Duodenal mucosa (tissue), 2 donors: Measurements from ENCODE around the gene CAPS.
"Not testable (repeated sequence)": the region's sequence is repeated elsewhere in the genome, so short reads cannot be mapped to it uniquely, and the experiment has no call there.

Experiments
- H3K27ac ChIP-seq: one replicate; pipeline ENCODE4 v1.7.0; 2013; ENCODE audit warnings: low read depth, low read length
- H3K27me3 ChIP-seq, 2 donors: one replicate each; pipeline ENCODE4 v1.7.0; 2013; ENCODE audit warnings: low read length in 2 of 2, control low read depth in 1 of 2; ENCODE audit not compliant: insufficient read depth in 2 of 2, control insufficient read depth in 1 of 2
- H3K36me3 ChIP-seq, 2 donors: one replicate each; pipeline ENCODE4 v1.7.0; 2013; ENCODE audit warnings: low read length in 2 of 2, control low read depth in 1 of 2; ENCODE audit not compliant: insufficient read depth in 2 of 2, control insufficient read depth in 1 of 2
- H3K4me1 ChIP-seq, 2 donors: one replicate each; pipeline ENCODE4 v1.7.0; 2013; ENCODE audit warnings: low read length in 2 of 2, control low read depth in 1 of 2; ENCODE audit not compliant: insufficient read depth in 2 of 2, control insufficient read depth in 1 of 2
- H3K4me3 ChIP-seq, 2 donors: one replicate each; pipeline ENCODE4 v1.7.0; 2013; ENCODE audit warnings: low read length in 2 of 2, low read depth in 1 of 2
- H3K9ac ChIP-seq, 2 donors: one replicate each; pipeline ENCODE4 v1.7.0; 2013; ENCODE audit warnings: low read length in 2 of 2, low read depth in 1 of 2
- H3K9me3 ChIP-seq, 2 donors: one replicate each; pipeline ENCODE4 v1.7.0; 2013; ENCODE audit warnings: low read length in 2 of 2, control low read depth in 1 of 2; ENCODE audit not compliant: control insufficient read depth in 1 of 2

CAPS gene

GRCh38 chr19:5960005-5961001, 46.2 kb downstream of the CAPS start:
- H3K9me3 ChIP-seq: no peaks in the 10 kb centered on the region
- no peaks in the 10 kb centered on the region for H3K27me3 ChIP-seq
- no peak overlapping the region for H3K9ac ChIP-seq
- no peak overlapping the region for H3K27ac ChIP-seq
- no peak overlapping the region for H3K4me3 ChIP-seq
- H3K36me3 ChIP-seq: peaks cover 0 to 5% of the 10 kb centered on the region in 2 donors
- H3K4me1 ChIP-seq: peaks cover 32 to 62% of the 10 kb centered on the region in 2 donors

- H3K27me3 ChIP-seq, H3K9me3 ChIP-seq: not testable (repeated sequence)
- H3K27ac ChIP-seq: peak overlapping the region; percentile 51
- H3K9ac ChIP-seq: peak overlapping the region; percentile 41 to 45
- peaks cover 0 to 11% of the 10 kb centered on the region in 2 donors for H3K36me3 ChIP-seq
- peak overlapping the region; percentile 19 to 33 for H3K4me3 ChIP-seq
- H3K4me1 ChIP-seq: peaks cover 40 to 64% of the 10 kb centered on the region in 2 donors
These were observed 47.6 kb downstream of the CAPS start for GRCh38 chr19:5961641-5961968.

- Histone ChIP-seq H3K9ac (peak overlapping the region; percentile 41 to 45), H3K4me1 (peaks cover 43 to 59% of the 10 kb centered on the region in 2 donors), H3K36me3 (peaks cover 0 to 11% of the 10 kb centered on the region in 2 donors), H3K27ac (peak overlapping the region; percentile 51), H3K9me3 (no peaks in the 10 kb centered on the region), H3K4me3 (peak overlapping the region; percentile 19 to 33), H3K27me3 (no peaks in the 10 kb centered on the region)
These were observed 48.2 kb downstream of the CAPS start for GRCh38 chr19:5961969-5962945.

- H3K9me3 ChIP-seq, H3K36me3 ChIP-seq, H3K27me3 ChIP-seq, H3K27ac ChIP-seq, H3K4me3 ChIP-seq, H3K9ac ChIP-seq: not testable (repeated sequence)
- H3K4me1 ChIP-seq: peaks cover 42 to 62% of the 10 kb centered on the region in 2 donors
These were observed 49.2 kb downstream of the CAPS start for GRCh38 chr19:5963259-5963658.

GRCh38 chr19:5963855-5964254, 49.8 kb downstream of the CAPS start:
- H3K36me3 ChIP-seq: peaks cover 0 to 8% of the 10 kb centered on the region in 2 donors
- peaks cover 48 to 62% of the 10 kb centered on the region in 2 donors for H3K4me1 ChIP-seq
- H3K9ac ChIP-seq: no peak overlapping the region
- H3K27ac ChIP-seq: no peak overlapping the region
- H3K9me3 ChIP-seq: no peaks in the 10 kb centered on the region
- no peaks in the 10 kb centered on the region for H3K27me3 ChIP-seq
- H3K4me3 ChIP-seq: no peak overlapping the region

- H3K27me3 ChIP-seq: no peaks in the 10 kb centered on the region
- peaks cover 0 to 8% of the 10 kb centered on the region in 2 donors for H3K36me3 ChIP-seq
- H3K9ac ChIP-seq: no peak overlapping the region
- H3K4me3 ChIP-seq: no peak overlapping the region
- no peak overlapping the region for H3K27ac ChIP-seq
- H3K4me1 ChIP-seq: peaks cover 59 to 62% of the 10 kb centered on the region in 2 donors
- H3K9me3 ChIP-seq: no peaks in the 10 kb centered on the region
These were observed 50.9 kb downstream of the CAPS start for GRCh38 chr19:5964816-5965565.
